GM18507 (cell line): Measurements from ENCODE around the gene ADAMTS7.
"Not testable (repeated sequence)": the region's sequence is repeated elsewhere in the genome, so short reads cannot be mapped to it uniquely, and the experiment has no call there.

ENCODE experiments used
- DNase-seq: peaks from one replicate; pipeline ENCODE4 v3.0.0; 2011; ENCODE audit warnings: low read depth; ENCODE audit not compliant: insufficient read length; ENCODE audit errors: extremely low spot score
- FAIRE-seq: peaks from 2 replicates; lab custom pipeline; 2011; peaks lifted over from hg19 to GRCh38; lab: Jason Lieb, UNC

ADAMTS7 gene

DNA sequence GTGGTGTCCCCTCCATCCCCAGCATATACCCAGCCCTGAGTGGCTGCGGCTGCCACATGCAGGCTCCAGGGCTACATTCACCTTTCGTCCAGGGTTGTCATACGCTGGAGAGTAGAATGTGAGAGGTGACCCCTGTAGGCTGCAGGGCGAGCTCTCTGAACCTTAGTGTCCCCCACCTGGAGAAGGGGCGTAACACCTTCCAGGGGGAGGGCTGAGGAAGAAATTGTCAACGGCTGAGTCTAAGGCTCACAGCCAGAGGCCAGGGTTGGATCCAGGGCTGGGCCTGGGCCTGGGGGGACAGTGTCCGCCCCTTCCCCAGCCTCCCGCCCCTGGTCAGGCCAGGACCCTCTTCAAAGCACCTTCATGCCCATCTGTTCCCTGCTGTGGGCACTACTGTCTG lies 53.2 kb downstream of the ADAMTS7 start:
- not testable (repeated sequence) for DNase-seq, FAIRE-seq

DNA sequence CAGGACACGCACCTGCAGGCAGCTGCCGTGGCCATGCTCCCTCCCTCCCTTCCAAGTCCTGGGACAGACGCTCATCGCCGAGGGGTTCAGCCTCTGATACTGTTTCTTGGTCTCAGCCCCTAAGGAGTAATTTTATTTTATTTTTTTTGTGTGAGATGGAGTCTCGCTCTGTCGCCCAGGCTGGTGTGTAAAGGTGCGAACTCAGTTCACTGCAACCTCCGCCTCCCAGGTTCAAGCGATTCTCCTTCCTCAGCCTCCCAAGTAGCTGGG lies 53.7 kb downstream of the ADAMTS7 start:
- FAIRE-seq = no peak
- DNase-seq = no peak

DNA sequence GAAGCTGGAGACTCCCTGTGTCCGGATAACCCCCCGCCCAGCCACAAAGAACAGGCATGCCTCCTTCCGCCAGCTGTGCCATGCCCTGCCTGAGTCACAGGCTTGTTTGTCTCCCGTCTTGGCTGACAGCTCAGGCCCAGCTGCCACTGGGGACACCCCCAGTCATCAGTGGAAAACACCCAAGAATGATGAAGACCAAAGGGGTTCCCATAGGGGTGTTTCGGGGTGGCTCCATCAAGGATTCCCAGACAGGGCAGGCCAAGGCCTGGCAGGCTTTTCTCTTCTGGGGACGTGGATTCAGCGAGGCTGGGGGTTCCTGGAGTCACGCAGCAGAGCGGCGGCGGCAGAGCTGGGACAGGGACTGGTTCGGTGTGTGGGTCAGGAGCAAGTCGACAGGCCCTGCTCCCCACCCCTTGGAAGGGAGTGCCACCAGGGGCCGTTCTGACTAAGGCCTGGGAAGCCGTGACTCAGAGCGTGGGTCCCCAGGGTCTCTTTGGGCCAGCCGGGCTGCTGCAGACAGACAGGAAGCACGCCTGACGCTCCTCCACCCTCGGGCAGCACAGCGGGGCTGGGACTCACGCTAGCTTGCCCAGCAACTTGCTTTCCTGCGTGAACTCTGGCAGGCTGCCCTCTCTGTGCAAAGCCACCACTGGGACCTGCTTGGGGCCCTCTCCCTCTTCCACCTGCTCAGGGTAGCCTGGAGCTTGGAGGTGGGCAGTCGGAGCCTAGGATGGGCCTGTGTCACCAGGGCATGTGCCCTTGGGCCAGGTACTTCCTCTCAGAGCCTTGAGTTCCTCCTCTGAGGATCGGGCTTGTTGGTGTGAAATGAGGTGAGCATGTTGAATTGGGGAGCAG lies 54.3 kb downstream of the ADAMTS7 start:
- peak; percentile 94 for FAIRE-seq
- DNase-seq = peak; percentile 30

DNA sequence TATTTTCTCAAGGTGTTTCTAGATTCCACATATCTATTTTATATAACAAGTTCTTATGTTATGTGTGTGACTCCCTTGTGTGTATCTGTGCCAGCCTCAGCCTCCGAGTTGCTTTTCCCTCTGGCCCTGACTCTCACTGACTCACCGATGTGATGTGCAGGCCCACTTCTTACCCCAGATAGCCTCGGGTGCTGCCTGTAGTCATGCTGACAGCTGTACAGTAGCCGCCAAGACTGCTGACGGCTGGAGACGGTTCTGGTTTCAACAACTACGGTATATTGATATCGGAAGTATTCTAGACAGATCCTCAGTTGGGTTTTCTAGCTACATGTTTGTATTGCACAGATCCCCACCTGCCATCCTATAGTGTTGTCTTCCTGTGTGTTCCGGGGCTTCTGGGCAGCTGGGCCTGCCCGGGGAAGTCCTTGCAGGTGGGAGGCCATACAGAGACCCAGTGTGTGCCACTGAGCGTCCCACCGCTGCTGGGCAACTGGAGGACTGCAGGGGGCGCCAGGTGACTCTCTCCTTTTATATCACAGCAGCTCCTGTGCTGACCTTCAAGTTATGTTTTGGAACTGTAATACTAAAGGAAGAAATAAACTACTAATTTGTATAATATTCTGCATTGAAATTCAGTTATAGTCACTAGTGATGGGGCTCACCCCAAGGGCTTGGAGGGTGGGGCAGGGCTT lies 55.2 kb downstream of the ADAMTS7 start:
- DNase-seq = not testable (repeated sequence)
- FAIRE-seq = peak; percentile 84

DNA sequence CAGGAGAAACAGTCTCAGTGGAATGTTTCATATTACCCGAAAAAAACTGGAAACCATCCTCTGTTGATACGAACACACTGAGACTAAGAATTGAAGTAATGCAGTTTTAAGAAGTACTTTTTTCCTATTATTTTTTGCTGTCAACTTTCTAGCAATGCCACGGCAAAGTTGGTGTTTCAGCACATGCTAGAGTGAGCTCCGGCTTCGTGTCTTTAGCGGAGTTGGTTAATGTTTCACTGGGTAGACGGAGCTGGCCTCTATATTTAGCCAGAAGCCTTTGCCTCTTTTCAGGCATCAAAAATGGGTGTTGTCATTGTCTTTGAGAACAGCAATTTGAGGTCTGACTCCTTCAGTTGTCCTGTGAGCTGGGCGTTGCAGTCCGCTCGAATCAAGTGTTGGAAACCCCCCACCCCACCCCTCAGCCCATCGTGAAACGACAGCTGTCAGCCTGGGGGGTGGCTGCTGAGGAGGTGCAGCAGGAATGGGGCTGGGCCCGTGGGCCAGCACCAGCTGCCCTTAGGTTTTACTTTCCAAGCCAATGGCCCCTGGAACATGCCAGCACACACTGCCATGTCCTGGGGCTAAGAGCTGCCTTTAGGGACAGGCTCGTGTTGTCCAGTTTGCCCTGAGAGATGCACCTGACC lies 56.5 kb downstream of the ADAMTS7 start:
- not testable (repeated sequence) for DNase-seq, FAIRE-seq

DNA sequence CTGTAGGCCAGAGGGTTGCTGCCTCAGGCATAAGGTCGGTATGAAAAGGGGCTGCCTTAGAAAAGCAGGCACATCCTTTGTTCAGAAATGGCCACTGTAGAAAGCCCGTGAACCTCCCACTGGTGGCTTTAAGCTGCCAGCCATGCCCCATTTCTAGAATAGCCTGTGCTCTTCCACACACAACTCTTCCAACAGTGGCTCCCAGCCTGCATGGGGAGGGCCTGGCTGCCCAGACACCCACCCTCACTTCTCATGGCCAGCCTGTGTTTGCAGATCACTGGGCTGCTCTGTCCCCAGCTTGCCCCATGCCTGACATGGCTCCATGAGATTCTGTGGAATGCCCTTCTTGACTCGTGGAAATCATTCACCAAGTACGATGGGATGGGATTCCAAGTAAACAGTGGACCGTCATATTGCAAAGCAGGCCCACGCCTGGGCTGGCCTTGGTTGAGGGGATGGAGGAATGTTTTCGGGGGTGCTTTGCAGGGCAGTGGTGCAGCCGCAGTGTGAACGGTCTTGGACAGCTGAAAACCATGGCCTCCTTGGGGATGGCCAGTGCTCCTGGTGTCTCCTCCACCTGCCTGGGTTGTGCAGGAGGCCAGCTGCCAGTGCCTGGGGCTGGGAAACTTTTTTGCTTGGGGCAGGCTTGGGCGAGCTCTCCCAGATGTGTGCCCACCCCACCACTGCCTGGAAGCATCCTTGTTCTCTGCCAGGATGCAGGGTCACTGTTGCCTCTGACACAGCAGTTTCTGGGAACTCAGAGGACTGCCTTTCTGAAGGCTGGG lies 57.3 kb downstream of the ADAMTS7 start:
- DNase-seq, FAIRE-seq: not testable (repeated sequence)

DNA sequence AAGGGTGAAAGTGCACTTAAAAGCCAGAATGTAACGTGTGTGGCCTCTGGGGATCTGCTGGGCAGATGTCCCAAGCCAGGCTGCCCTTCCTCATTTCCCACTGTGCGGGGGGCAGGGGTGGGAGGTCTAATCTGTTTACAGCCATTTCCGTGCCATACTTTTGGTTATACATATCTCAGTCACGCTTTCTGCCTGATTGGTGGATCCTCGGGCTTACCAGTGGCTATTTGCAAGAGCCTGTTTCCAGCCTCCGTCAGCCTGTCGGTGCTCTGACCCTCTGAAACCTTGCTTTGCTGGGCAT lies 58.0 kb downstream of the ADAMTS7 start:
- FAIRE-seq, DNase-seq: not testable (repeated sequence)

DNA sequence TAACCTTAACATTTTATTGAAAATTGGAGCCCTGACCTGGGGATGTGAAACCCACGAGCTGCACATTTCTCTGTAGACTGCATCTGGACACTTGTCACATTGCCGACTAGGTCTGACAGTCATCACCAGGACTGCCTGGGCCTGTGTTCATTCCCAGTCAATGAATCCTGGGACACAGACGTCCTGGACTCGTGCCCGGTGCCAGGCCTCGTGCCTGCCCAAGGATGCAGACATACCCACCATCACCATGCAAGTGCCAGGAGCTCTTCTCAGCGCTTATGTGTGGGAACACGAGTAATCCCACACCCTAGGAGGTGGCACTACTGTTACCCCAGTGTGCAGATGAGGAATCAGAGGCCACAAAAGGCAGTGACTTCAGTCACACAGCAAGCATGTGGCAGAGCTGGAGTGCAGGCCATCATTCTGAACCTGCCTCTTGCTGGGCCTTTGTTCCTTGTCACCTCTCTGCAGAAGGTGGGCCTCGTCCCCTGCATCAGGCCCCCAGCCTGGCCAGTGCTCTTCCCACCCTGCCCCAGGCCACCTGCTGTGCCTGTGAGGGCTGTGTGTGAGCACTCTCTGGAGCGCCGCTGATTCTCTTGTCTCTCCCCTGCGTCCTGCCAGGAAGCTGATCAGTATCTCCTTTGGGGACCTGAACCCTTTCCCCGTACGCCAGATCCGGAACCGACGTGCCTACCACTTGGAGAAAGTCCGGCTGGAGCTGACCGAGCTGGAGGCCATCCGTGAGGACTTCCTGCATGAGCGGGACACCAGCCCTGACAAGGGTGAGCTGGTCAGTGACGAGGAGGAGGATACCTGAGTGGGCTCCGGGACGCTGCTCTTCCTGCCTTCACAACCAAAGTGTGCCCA lies 58.5 kb downstream of the ADAMTS7 start:
- FAIRE-seq (no peak), DNase-seq (no peak)

DNA sequence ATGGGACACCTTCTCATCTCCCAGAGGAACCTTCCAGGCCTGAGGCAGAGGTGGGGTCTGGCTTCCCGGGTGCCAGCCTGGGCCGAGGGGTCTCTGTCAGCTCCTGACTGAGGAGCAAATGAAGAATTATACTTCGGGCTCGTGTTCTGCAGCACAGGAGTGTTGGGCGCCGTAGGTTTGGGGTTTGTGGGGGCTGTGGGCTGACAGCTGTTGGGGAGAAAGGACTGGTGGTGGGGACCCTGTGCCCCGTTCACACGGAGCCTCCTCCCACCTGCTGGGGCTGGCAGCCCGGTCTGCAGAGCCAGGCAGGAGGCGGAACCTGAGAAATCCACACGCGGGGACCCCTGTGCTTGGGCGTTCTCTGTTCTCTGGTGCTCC lies 59.7 kb downstream of the ADAMTS7 start:
- DNase-seq (no peak), FAIRE-seq (no peak)

DNA sequence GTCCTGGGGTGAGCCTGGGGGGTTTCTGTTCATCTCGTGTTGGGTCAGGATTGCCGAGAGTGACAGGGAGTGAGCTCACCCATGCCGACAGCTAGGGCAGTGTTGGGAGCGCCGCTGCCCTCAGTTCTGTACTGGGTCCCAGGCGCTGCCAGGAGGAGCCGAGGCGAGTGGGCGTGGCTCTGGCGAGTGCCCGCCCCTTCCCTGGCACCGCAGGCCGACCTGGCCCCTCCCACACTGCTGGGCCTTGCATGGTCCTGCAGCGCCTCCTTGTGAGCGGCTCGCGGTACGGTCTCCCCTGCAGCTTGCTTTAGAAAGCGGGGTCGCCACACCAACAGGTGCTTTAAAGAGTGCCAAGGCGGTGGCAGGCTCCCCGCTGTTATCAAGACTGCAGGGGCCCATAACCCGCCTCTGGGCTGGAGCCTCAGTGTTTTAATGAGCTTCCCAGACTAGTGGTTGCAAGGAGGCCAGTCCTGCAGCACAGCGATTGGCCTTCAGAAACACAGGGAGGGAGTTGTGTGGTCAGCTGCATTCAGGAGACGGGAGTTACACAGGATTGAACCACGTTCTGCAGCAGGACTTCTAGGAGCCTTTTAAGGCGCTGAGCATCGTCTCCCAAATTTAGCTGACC lies 60.2 kb downstream of the ADAMTS7 start:
- peak; percentile 77 for DNase-seq
- peak; percentile 96 for FAIRE-seq

DNA sequence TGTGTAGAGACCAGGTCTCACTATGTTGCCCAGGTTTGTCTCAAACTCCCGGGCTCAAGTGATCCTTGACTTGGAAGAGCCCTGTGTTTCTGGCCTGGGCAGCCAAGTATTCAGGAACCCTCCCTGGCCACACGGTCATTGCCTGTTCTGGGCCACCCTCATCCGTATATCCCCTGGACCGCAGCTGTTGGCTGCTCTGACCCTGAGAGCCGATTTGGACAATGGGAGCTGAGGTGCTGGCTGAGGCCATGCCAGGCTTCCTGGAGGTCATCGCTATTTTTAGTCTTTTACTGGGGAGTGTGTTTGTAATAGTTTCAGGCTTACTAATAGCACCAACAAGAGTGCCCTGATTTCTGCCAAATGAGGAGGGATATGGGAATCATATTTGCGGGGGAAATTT lies 60.7 kb downstream of the ADAMTS7 start:
- no peak for FAIRE-seq

DNA sequence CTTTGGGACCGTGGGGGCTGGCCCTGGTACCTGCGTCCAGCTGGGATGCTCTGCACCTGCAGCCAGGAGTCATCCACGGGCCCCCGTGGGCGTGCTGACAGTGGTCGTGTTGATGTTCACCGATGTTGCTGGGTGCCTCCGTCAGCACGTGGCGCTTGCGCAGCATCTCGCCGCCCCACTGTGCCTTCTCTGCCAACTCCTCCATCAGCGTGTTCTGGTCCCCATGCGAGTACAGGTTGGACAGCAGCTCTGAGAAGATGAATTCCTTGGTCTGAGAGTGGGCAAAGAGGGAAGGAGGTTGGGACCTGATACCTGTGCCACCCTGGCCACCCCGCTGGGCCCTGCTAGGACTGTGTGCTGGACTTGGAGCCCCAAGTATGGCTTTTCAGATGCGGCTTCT lies 61.4 kb downstream of the ADAMTS7 start:
- no peak for DNase-seq
- no peak for FAIRE-seq

More for the DNA sequence above, 60.7 kb downstream of the ADAMTS7 start:
- DNase-seq = no peak

DNA sequence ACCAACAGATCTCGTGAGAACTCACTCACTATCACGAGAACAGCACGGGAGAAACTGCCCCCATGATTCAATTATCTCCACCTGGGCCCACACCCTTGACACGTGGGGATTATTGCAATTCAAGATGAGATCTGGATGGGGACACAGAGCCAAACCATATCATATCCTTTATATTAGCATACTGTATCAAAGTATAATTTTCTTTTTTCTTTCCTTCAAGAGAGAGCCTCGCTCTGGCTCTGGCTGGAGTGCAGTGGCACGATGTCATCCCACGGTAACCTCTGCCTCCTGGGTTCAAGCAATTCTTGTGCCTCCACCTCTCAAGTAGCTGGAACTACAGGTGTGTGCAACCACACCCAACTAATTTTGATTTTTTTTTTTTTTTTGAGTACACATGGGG lies 63.4 kb downstream of the ADAMTS7 start:
- not testable (repeated sequence) for DNase-seq, FAIRE-seq

DNA sequence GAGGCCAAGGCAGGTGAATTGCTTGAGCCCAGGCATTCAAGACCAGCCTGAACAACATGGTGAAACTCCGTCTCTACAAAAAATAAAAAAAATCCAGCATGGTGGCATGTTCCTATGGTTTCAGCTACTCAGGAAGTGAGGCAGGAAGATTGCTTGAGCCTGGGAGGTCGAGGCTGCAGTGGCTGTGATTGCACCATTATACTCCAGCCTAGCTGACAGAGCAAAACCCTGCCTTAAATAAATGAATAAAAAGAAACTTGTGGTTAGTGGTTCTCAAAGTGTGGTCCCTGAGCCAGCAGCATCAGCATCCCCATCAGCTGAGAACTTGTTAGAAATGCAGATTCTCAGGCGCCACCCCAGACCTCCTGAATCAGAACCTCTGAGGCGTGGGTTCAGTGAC lies 69.6 kb downstream of the ADAMTS7 start:
- FAIRE-seq, DNase-seq: not testable (repeated sequence)

DNA sequence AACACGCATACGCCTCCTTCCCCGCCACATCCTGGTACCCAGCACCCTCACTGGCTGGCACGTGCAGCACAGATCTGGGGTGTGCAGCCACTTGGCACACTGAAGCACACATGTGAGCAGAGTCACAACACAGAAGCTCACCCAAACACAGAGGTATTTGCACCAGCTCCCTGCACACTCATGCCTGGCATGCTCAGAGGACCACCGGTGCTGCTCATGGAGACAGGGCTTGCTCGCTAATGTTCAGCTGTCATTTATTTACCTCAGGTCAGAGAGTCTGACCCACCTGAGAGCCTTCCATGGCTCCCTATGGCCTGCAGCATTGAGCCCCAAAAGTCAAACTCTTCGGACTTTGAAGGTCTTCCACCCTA lies 70.4 kb downstream of the ADAMTS7 start:
- DNase-seq = no peak
- FAIRE-seq = no peak

DNA sequence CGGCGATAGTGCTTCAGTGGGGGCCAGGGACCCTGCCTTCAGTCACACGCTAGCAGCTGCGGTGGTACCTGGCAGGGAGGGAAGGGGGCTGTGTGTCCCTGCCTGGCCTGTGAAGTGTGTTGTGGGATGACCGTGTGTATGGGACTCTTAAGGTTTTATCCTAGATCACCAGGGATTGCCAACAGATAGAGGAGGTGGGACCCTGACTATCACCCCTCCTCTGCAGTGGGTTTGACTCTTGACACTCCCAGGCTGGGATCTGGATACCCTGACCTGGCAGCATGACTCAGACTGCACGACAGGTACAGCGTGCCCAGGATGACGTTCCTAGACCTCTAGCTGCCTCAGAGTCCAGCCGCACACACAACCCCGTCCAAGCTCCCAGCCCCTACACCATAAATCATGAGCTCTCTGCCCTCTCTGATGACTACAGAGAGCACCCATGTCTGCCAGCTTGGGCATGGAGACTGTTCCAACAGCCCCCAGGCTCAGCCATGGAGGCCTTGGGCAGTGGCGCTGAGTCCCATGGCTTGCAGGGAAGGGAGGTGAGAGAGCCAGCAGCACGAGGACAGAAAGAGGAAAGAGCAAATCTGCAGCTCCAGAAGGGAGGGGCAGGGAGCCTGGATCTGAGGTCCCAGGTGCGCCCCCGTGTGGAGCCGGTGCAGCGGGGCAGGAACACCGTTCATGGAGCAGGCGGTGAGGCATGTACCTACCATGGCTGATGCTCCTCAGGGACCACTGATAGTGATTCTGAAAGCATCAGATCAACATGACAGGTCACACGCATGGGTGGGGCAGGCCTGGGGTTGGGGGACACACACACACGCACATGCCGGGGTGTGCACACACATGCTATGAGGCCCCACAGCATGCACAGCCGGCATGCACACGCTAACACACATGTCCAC lies 71.0 kb downstream of the ADAMTS7 start:
- DNase-seq (no peak), FAIRE-seq (peak; percentile 63)

DNA sequence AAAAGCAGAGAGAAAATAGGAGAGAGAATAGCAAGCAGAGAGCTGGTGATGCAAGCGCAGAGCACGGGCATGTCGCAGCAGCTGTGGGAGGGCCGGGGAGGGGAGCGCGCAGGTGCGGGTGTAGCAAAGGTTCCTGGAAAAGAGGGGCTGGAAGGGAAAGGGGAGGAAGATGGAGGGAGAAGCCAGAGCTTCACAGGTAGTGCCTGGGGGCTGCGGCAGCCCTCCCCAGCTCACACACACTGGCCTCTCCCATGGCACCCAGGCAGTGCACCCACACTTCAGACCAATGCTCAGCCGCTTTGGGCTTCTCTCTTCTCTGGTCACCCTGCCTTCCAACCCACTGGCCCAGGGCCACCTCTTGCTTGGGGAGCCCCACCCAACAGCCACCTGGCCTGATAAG lies 72.1 kb downstream of the ADAMTS7 start:
- FAIRE-seq (no peak), DNase-seq (no peak)
